ENCODE results near the gene CCDC71L.

CCDC71L gene

GRCh38 chr7:106625678-106626301, 35.2 kb downstream of the CCDC71L start:
- DNase-seq (ENCODE audit: low spot score), result no peak

- DNase-seq (ENCODE audit: low spot score), result peak; percentile 92
Measured at GRCh38 chr7:106623853-106624252, 37.1 kb downstream of the CCDC71L start.

GRCh38 chr7:106623315-106623660, 37.7 kb downstream of the CCDC71L start:
- DNase-seq (ENCODE audit: low spot score), result no peak

- DNase-seq (ENCODE audit: low spot score), result no peak
Measured at GRCh38 chr7:106622654-106623314, 38.2 kb downstream of the CCDC71L start.

GRCh38 chr7:106621393-106622132, 39.4 kb downstream of the CCDC71L start:
- DNase-seq (ENCODE audit: low spot score), result no peak

- no peak for DNase-seq (ENCODE audit: low spot score)
Measured at GRCh38 chr7:106620676-106621075, 40.3 kb downstream of the CCDC71L start.

GRCh38 chr7:106620034-106620433, 40.9 kb downstream of the CCDC71L start:
- DNase-seq (ENCODE audit: low spot score), result no peak

- no peak for DNase-seq (ENCODE audit: low spot score)
Measured at GRCh38 chr7:106619213-106619612, 41.7 kb downstream of the CCDC71L start.

GRCh38 chr7:106618480-106618879, 42.5 kb downstream of the CCDC71L start:
- DNase-seq (ENCODE audit: low spot score), result peak; percentile 24

GRCh38 chr7:106617860-106618259, 43.1 kb downstream of the CCDC71L start:
- DNase-seq (ENCODE audit: low spot score), result no peak

- DNase-seq (ENCODE audit: low spot score), result no peak
Measured at GRCh38 chr7:106616708-106617051, 44.3 kb downstream of the CCDC71L start.

- no peak for DNase-seq (ENCODE audit: low spot score)
Measured at GRCh38 chr7:106615808-106616707, 44.9 kb downstream of the CCDC71L start.

GRCh38 chr7:106614751-106615150, 46.2 kb downstream of the CCDC71L start:
- no peak for DNase-seq (ENCODE audit: low spot score)

- DNase-seq (ENCODE audit: low spot score), result peak; percentile 26
Measured at GRCh38 chr7:106613848-106614560, 47.0 kb downstream of the CCDC71L start.

GRCh38 chr7:106613279-106613678, 47.7 kb downstream of the CCDC71L start:
- no peak for DNase-seq (ENCODE audit: low spot score)

- no peak for DNase-seq (ENCODE audit: low spot score)
Measured at GRCh38 chr7:106612432-106612831, 48.5 kb downstream of the CCDC71L start.

GRCh38 chr7:106611911-106612310, 49.0 kb downstream of the CCDC71L start:
- no peak for DNase-seq (ENCODE audit: low spot score)

GRCh38 chr7:106610996-106611886, 49.7 kb downstream of the CCDC71L start:
- DNase-seq (ENCODE audit: low spot score), result no peak

- DNase-seq (ENCODE audit: low spot score), result peak; percentile 52
Measured at GRCh38 chr7:106609416-106609815, 51.5 kb downstream of the CCDC71L start.

GRCh38 chr7:106608661-106609060, 52.3 kb downstream of the CCDC71L start:
- no peak for DNase-seq (ENCODE audit: low spot score)

Measured in AG08395 (cell line).